HepG2 (cell line): ENCODE data around the gene U2AF1L4. TPM values are rescaled to one million over a fixed set of nuclear protein-coding genes. Genes with fewer than 3 reads are reported as not detected.
A peak's percentile ranks its signal among the peaks of the same experiment; 100 is the strongest.

Experiments used
- GZF1 ChIP-seq: sonication (generic); formaldehyde crosslinking; IDR thresholded peaks from 2 replicates; pipeline ENCODE4 v1.5.1; 2020; ENCODE audit warnings: mild to moderate bottlenecking, missing genetic modification reagents
- MAFG ChIP-seq: sonication (generic); formaldehyde crosslinking; IDR thresholded peaks from 2 replicates; pipeline ENCODE4 v1.5.1; 2020; ENCODE audit warnings: mild to moderate bottlenecking, missing genetic modification reagents
- MEF2D ChIP-seq: sonication (generic); formaldehyde crosslinking; IDR thresholded peaks from 2 replicates; pipeline ENCODE4 v1.5.1; 2020; ENCODE audit warnings: mild to moderate bottlenecking, missing genetic modification reagents
- MIXL1 ChIP-seq: IDR thresholded peaks from 2 replicates; pipeline ENCODE4 v1.6.1; 2016
- NKX3-1 ChIP-seq: sonication (generic); formaldehyde crosslinking; IDR thresholded peaks from 2 replicates; pipeline ENCODE4 v1.5.0; 2020; ENCODE audit warnings: missing genetic modification reagents
- POLR2AphosphoS5 ChIP-seq: IDR thresholded peaks from 2 replicates; pipeline ENCODE4 v1.6.1; 2012; ENCODE audit warnings: low read depth, low read length
- SMAD9 ChIP-seq: sonication (generic); formaldehyde crosslinking; IDR thresholded peaks from 2 replicates; pipeline ENCODE4 v1.5.1; 2020; ENCODE audit warnings: mild to moderate bottlenecking, missing genetic modification reagents
- SP5 ChIP-seq: IDR thresholded peaks from 2 replicates; pipeline ENCODE4 v1.6.1; 2016; ENCODE audit warnings: low read depth, borderline replicate concordance
- TBP ChIP-seq: sonication (generic); formaldehyde crosslinking; IDR thresholded peaks from 2 replicates; pipeline ENCODE4 v1.5.0; 2020; ENCODE audit warnings: missing genetic modification reagents
- TCF12 ChIP-seq, 2 experiments: fragments of 450-650 bp in 1 of 2; sonication (generic) in 1 of 2; formaldehyde crosslinking in 1 of 2; IDR thresholded peaks; 2 replicates each; pipeline versions ENCODE4 v1.6.1 to v1.8.0; 2017 to 2022; ENCODE audit warnings: antibody characterized with exemption in 1 of 2, mild to moderate bottlenecking in 1 of 2, missing genetic modification reagents in 1 of 2, moderate library complexity in 1 of 2
- TMF1 ChIP-seq: sonication (generic); formaldehyde crosslinking; IDR thresholded peaks from 2 replicates; pipeline ENCODE4 v1.8.1; 2022; ENCODE audit warnings: low read depth, missing genetic modification reagents
- ZBTB20 ChIP-seq: sonication (generic); formaldehyde crosslinking; IDR thresholded peaks from 2 replicates; pipeline ENCODE4 v1.8.1; 2023; ENCODE audit warnings: missing genetic modification reagents, low read depth, mild to moderate bottlenecking, borderline replicate concordance
- ZC3H4 ChIP-seq: sonication (generic); formaldehyde crosslinking; IDR thresholded peaks from 2 replicates; pipeline ENCODE4 v1.4.0; 2020; ENCODE audit warnings: missing genetic modification reagents, borderline replicate concordance
- ZNF33B ChIP-seq: sonication (generic); formaldehyde crosslinking; IDR thresholded peaks from 2 replicates; pipeline ENCODE4 v1.5.1; 2020; ENCODE audit warnings: mild to moderate bottlenecking, missing genetic modification reagents
- ZNF501 ChIP-seq: sonication (generic); formaldehyde crosslinking; IDR thresholded peaks from 2 replicates; pipeline ENCODE4 v1.5.1; 2020; ENCODE audit warnings: mild to moderate bottlenecking, moderate library complexity, missing genetic modification reagents
- ZNF678 ChIP-seq: sonication (generic); formaldehyde crosslinking; IDR thresholded peaks from 2 replicates; pipeline ENCODE4 v1.4.0; 2020; ENCODE audit warnings: mild to moderate bottlenecking, missing genetic modification reagents
- ZNF713 ChIP-seq: sonication (generic); formaldehyde crosslinking; IDR thresholded peaks from 2 replicates; pipeline ENCODE4 v1.4.0; 2020; ENCODE audit warnings: mild to moderate bottlenecking, missing genetic modification reagents
- ZNF772 ChIP-seq: sonication (generic); formaldehyde crosslinking; IDR thresholded peaks from 2 replicates; pipeline ENCODE4 v1.5.0; 2020; ENCODE audit warnings: mild to moderate bottlenecking, missing genetic modification reagents
- polyA plus RNA-seq, 8 experiments: library from polyadenylated mRNA; depleted of rRNA in 3 of 8; stranded (reverse) in 7 of 8; unstranded in 1 of 8; fragments of >200 nt; fragmentation: Illumina TruSeq in 4 of 8; extraction: Trizol in 4 of 8; gene quantifications; 2 replicates each; pipeline versions ENCODE4 v1.2.1 to v1.2.3, GENCODE V29; 2011 to 2016; ENCODE audit warnings: low read depth in 4 of 8, missing spikeins in 1 of 8, mixed read lengths in 1 of 8; ENCODE audit not compliant: insufficient read depth in 1 of 8
- total RNA-seq, 5 experiments: library from RNA; depleted of rRNA; stranded (reverse); fragments of >200 nt; fragmentation: Illumina TruSeq; extraction: Trizol; gene quantifications; 2 replicates each; pipeline ENCODE4 v1.2.3, GENCODE V29; 2016; ENCODE audit warnings: low read depth in 1 of 5
- TF ChIP-seq, protein P1 (sequence below): IDR thresholded peaks from 2 replicates; pipeline ENCODE4 v1.6.1; 2016; ENCODE audit warnings: low read depth, missing genetic modification reagents, missing compliant biosample characterization
- TF ChIP-seq, protein P2 (sequence below): sonication (generic); formaldehyde crosslinking; IDR thresholded peaks from 2 replicates; pipeline ENCODE4 v1.4.0; 2020; ENCODE audit warnings: missing genetic modification reagents
- TF ChIP-seq, protein P3 (sequence below): sonication (generic); formaldehyde crosslinking; IDR thresholded peaks from 2 replicates; pipeline ENCODE4 v1.5.1; 2020; ENCODE audit warnings: mild to moderate bottlenecking, missing genetic modification reagents, moderate library complexity

U2AF1L4 gene
- total and polyA plus RNA-seq, 2 of the 13 experiments (the other 11 are each of a cell fraction or from before 2014, with no cell fraction given) = 7.9 to 15.4 TPM

DNA sequence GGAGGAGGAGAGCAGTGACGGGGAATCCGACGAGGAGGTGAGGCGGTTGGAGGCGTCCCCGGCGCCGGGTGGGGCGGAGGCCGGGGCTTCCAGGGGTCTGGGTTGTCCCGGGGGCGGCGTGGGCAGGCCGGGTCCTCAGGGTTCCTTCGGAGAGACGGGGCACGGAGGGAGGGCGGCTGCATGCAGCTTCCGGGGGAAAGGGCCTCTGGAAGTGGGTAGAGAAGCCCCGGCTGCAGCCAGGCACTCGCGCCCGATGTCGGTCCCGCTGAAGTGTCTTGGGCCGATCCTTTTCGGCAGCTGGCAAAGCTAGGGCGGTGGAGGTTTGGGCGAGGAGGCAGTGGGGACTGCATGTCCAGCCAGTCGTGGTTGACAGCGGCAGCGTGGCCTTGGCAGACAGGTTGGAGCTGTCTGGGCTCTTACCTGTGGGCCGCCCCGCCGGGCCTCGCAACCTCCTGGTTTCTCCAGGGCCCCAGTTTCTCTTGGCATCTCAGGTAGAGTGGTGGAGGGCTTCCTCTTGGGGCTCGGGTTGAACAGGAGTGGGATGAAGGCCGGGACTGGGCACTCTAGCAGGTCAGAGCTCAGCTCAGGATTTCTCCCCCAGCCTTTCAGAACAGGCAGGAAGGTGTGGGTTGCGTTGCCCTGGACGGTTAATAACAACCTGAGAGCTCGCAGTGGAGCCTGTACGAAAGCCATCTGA lies 26.7 kb downstream of the U2AF1L4 start (continued):
- TF ChIP-seq ZNF33B (CRISPR knock-in tag) = no peak
- TF ChIP-seq TMF1 (CRISPR knock-in tag) = 0 out of 2 replicates have a peak, but pooled peaks have one; percentile 4
- TF ChIP-seq TBP (CRISPR knock-in tag) = no peak
- no peak for TF ChIP-seq ZNF713 (CRISPR knock-in tag)
- TF ChIP-seq ZNF678 (CRISPR knock-in tag) = no peak
- TF ChIP-seq ZNF772 (CRISPR knock-in tag) = 0 out of 2 replicates have a peak, but pooled peaks have one; percentile 19
- TF ChIP-seq MEF2D (CRISPR knock-in tag) = peak; percentile 20; the same call in 1 of the 2 replicates
- peak; percentile 20; the same call in 1 of the 2 replicates for TF ChIP-seq ZBTB20 (CRISPR knock-in tag)
- TF ChIP-seq ZNF501 (CRISPR knock-in tag) = no peak
- no peak for TF ChIP-seq MAFG (CRISPR knock-in tag)
- TF ChIP-seq TCF12 (IDR thresholded peaks at IDR 0.05) = no peak
- TF ChIP-seq TCF12 (CRISPR knock-in tag; IDR thresholded peaks at IDR 0.05) = no peak
- TF ChIP-seq SP5 (CRISPR knock-in tag) = no peak
- TF ChIP-seq GZF1 (CRISPR knock-in tag) = 0 out of 2 replicates have a peak, but pooled peaks have one; percentile 39
- no peak for TF ChIP-seq POLR2AphosphoS5
- TF ChIP-seq, protein P1, sequence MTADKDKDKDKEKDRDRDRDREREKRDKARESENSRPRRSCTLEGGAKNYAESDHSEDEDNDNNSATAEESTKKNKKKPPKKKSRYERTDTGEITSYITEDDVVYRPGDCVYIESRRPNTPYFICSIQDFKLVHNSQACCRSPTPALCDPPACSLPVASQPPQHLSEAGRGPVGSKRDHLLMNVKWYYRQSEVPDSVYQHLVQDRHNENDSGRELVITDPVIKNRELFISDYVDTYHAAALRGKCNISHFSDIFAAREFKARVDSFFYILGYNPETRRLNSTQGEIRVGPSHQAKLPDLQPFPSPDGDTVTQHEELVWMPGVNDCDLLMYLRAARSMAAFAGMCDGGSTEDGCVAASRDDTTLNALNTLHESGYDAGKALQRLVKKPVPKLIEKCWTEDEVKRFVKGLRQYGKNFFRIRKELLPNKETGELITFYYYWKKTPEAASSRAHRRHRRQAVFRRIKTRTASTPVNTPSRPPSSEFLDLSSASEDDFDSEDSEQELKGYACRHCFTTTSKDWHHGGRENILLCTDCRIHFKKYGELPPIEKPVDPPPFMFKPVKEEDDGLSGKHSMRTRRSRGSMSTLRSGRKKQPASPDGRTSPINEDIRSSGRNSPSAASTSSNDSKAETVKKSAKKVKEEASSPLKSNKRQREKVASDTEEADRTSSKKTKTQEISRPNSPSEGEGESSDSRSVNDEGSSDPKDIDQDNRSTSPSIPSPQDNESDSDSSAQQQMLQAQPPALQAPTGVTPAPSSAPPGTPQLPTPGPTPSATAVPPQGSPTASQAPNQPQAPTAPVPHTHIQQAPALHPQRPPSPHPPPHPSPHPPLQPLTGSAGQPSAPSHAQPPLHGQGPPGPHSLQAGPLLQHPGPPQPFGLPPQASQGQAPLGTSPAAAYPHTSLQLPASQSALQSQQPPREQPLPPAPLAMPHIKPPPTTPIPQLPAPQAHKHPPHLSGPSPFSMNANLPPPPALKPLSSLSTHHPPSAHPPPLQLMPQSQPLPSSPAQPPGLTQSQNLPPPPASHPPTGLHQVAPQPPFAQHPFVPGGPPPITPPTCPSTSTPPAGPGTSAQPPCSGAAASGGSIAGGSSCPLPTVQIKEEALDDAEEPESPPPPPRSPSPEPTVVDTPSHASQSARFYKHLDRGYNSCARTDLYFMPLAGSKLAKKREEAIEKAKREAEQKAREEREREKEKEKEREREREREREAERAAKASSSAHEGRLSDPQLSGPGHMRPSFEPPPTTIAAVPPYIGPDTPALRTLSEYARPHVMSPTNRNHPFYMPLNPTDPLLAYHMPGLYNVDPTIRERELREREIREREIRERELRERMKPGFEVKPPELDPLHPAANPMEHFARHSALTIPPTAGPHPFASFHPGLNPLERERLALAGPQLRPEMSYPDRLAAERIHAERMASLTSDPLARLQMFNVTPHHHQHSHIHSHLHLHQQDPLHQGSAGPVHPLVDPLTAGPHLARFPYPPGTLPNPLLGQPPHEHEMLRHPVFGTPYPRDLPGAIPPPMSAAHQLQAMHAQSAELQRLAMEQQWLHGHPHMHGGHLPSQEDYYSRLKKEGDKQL (CRISPR knock-in tag) = no peak
- no peak for TF ChIP-seq NKX3-1
- TF ChIP-seq, protein P2, sequence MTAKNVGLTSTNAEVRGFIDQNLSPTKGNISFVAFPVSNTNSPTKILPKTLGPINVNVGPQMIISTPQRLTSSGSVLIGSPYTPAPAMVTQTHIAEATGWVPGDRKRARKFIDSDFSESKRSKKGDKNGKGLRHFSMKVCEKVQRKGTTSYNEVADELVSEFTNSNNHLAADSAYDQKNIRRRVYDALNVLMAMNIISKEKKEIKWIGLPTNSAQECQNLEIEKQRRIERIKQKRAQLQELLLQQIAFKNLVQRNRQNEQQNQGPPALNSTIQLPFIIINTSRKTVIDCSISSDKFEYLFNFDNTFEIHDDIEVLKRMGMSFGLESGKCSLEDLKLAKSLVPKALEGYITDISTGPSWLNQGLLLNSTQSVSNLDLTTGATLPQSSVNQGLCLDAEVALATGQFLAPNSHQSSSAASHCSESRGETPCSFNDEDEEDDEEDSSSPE (CRISPR knock-in tag) = no peak
- TF ChIP-seq MIXL1 (CRISPR knock-in tag) = no peak
- TF ChIP-seq, protein P3, sequence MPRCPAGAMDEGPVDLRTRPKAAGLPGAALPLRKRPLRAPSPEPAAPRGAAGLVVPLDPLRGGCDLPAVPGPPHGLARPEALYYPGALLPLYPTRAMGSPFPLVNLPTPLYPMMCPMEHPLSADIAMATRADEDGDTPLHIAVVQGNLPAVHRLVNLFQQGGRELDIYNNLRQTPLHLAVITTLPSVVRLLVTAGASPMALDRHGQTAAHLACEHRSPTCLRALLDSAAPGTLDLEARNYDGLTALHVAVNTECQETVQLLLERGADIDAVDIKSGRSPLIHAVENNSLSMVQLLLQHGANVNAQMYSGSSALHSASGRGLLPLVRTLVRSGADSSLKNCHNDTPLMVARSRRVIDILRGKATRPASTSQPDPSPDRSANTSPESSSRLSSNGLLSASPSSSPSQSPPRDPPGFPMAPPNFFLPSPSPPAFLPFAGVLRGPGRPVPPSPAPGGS (CRISPR knock-in tag) = peak; percentile 49; the same call in 1 of the 2 replicates
- no peak for TF ChIP-seq SMAD9
- no peak for TF ChIP-seq ZC3H4 (CRISPR knock-in tag)
